Activated T-helper 1 cell treated with anti-CD3 and anti-CD28 coated beads, Interleukin-2, amount 50 U/mL, for 16 hours (primary cell): ENCODE results near the gene PRKAG2.

Experiments used
- DNase-seq, 2 donors: peaks; one replicate each; pipeline ENCODE4 v3.0.0-alpha.2; 2020; ENCODE audit warnings: low read depth in 1 of 2, low spot score in 1 of 2

Gene PRKAG2

GRCh38 chr7:151866761-151867655 lies 9.9 kb downstream of the PRKAG2 start:
- no peak for DNase-seq

- no peak for DNase-seq
Observed at GRCh38 chr7:151866028-151866427, 10.9 kb downstream of the PRKAG2 start.

- DNase-seq: no peak
Observed at GRCh38 chr7:151865070-151865670, 11.7 kb downstream of the PRKAG2 start.

GRCh38 chr7:151864561-151864960 lies 12.4 kb downstream of the PRKAG2 start:
- DNase-seq: no peak

- no peak for DNase-seq
Observed at GRCh38 chr7:151864081-151864480, 12.8 kb downstream of the PRKAG2 start.

GRCh38 chr7:151863386-151864079 lies 13.4 kb downstream of the PRKAG2 start:
- DNase-seq: no peak

- DNase-seq: no peak
Observed at GRCh38 chr7:151862606-151863381, 14.1 kb downstream of the PRKAG2 start.

- no peak for DNase-seq
Observed at GRCh38 chr7:151861881-151862280, 15.0 kb downstream of the PRKAG2 start.

- DNase-seq: no peak
Observed at GRCh38 chr7:151860771-151861170, 16.1 kb downstream of the PRKAG2 start.

GRCh38 chr7:151859948-151860685 lies 16.8 kb downstream of the PRKAG2 start:
- no peak for DNase-seq

- no peak for DNase-seq
Observed at GRCh38 chr7:151859111-151859947, 17.6 kb downstream of the PRKAG2 start.

- DNase-seq: no peak
Observed at GRCh38 chr7:151858456-151858855, 18.5 kb downstream of the PRKAG2 start.

- DNase-seq: no peak
Observed at GRCh38 chr7:151857866-151858450, 19.0 kb downstream of the PRKAG2 start.

GRCh38 chr7:151857412-151857811 lies 19.5 kb downstream of the PRKAG2 start:
- DNase-seq: no peak

- no peak for DNase-seq
Observed at GRCh38 chr7:151856516-151856915, 20.4 kb downstream of the PRKAG2 start.

GRCh38 chr7:151856098-151856497 lies 20.8 kb downstream of the PRKAG2 start:
- DNase-seq: no peak

- no peak for DNase-seq
Observed at GRCh38 chr7:151854720-151855071, 22.2 kb downstream of the PRKAG2 start.

GRCh38 chr7:151853896-151854719 lies 22.8 kb downstream of the PRKAG2 start:
- no peak for DNase-seq
